GM21825 (cell line): ENCODE measurements around the gene BTN1A1.
A peak's percentile ranks its signal among the peaks of the same experiment; 100 is the strongest.
"Not testable (repeated sequence)": the region's sequence is repeated elsewhere in the genome, so short reads cannot be mapped to it uniquely, and the experiment has no call there.

Experiments
- ATAC-seq: cut with Tn5 transposase; IDR thresholded peaks from one replicate; pipeline ENCODE4 v1.9.1; 2021; ENCODE audit warnings: mild to moderate bottlenecking, moderate library complexity; ENCODE audit not compliant: unreplicated experiment

Gene BTN1A1

GRCh38 chr6:26536571-26537159, 36.6 kb downstream of the BTN1A1 start:
- no peak for ATAC-seq

GRCh38 chr6:26537160-26537845, 37.2 kb downstream of the BTN1A1 start:
- ATAC-seq = peak; percentile 40

- peak; percentile 44 for ATAC-seq
Observed at GRCh38 chr6:26537846-26538571, 37.9 kb downstream of the BTN1A1 start, which contains the start of gene HMGN4. Gene HMGN4 (plus strand): TSS chr6:26538366. CDS start chr6:26545207, 6,841 bp downstream.

GRCh38 chr6:26538572-26538902, 38.4 kb downstream of the BTN1A1 start:
- ATAC-seq = peak; percentile 1

GRCh38 chr6:26539071-26539615, 39.0 kb downstream of the BTN1A1 start:
- ATAC-seq = no peak

- no peak for ATAC-seq
Observed at GRCh38 chr6:26541579-26541978, 41.5 kb downstream of the BTN1A1 start.

- ATAC-seq = no peak
Observed at GRCh38 chr6:26543953-26544352, 43.9 kb downstream of the BTN1A1 start.

GRCh38 chr6:26544473-26544872, 44.4 kb downstream of the BTN1A1 start:
- no peak for ATAC-seq

GRCh38 chr6:26545627-26546026, 45.5 kb downstream of the BTN1A1 start:
- ATAC-seq = no peak

- not testable (repeated sequence) for ATAC-seq
Observed at GRCh38 chr6:26547363-26547762, 47.3 kb downstream of the BTN1A1 start.

GRCh38 chr6:26550250-26550993, 50.3 kb downstream of the BTN1A1 start:
- no peak for ATAC-seq

- no peak for ATAC-seq
Observed at GRCh38 chr6:26552205-26552604, 52.1 kb downstream of the BTN1A1 start.

GRCh38 chr6:26552640-26553188, 52.6 kb downstream of the BTN1A1 start:
- ATAC-seq = no peak

GRCh38 chr6:26553264-26553634, 53.1 kb downstream of the BTN1A1 start:
- ATAC-seq = peak; percentile 43

- ATAC-seq = peak; percentile 40
Observed at GRCh38 chr6:26553635-26554446, 53.7 kb downstream of the BTN1A1 start.

- ATAC-seq = no peak
Observed at GRCh38 chr6:26554447-26554696, 54.3 kb downstream of the BTN1A1 start.

GRCh38 chr6:26554697-26555504, 54.8 kb downstream of the BTN1A1 start:
- no peak for ATAC-seq

- no peak for ATAC-seq
Observed at GRCh38 chr6:26555505-26556262, 55.6 kb downstream of the BTN1A1 start.
